ENCODE results near the gene KRT79. TPM values are rescaled to one million over a fixed set of nuclear protein-coding genes. Genes with fewer than 3 reads are reported as not detected.

Gene KRT79
- total RNA-seq, 1 donor from 2014 or later: not detected

- DNase-seq: no peak
- no peak within 1 kb of the TSS for H3K4me3 Mint-ChIP-seq (ENCODE audit: unreplicated experiment)
- H3K27ac Mint-ChIP-seq (ENCODE audit: unreplicated experiment): no peak within 1 kb of the TSS
- no peaks in the 10 kb centered on the region for H3K9me3 Mint-ChIP-seq (ENCODE audit: unreplicated experiment)
- no peak for TF ChIP-seq CTCF (IDR thresholded peaks at IDR 0.05; ENCODE audit: partially characterized antibody, unreplicated experiment)
- no peaks in the 10 kb centered on the region for H3K4me1 Mint-ChIP-seq (ENCODE audit: low read depth, unreplicated experiment)
- no peaks in the 10 kb centered on the region for H3K36me3 Mint-ChIP-seq (ENCODE audit: unreplicated experiment)
- H3K27me3 Mint-ChIP-seq (ENCODE audit: unreplicated experiment): peaks cover 5% of the 10 kb centered on the region
These were observed 57.2 kb downstream of the KRT79 start, which contains the start of gene KRT76 for GRCh38 chr12:52776913-52777395. KRT76 (minus strand) TSS chr12:52777345; CDS start chr12:52777291, 54 bp downstream.

- Mint-ChIP-seq H3K4me3 (ENCODE audit: unreplicated experiment) (no peak overlapping the region), H3K4me1 (ENCODE audit: low read depth, unreplicated experiment) (no peaks in the 10 kb centered on the region), H3K27me3 (ENCODE audit: unreplicated experiment) (peaks cover 5% of the 10 kb centered on the region), H3K9me3 (ENCODE audit: unreplicated experiment) (peaks cover 1% of the 10 kb centered on the region), H3K36me3 (ENCODE audit: unreplicated experiment) (no peaks in the 10 kb centered on the region), H3K27ac (ENCODE audit: unreplicated experiment) (no peak overlapping the region)
- no peak for DNase-seq
- TF ChIP-seq CTCF (IDR thresholded peaks at IDR 0.05; ENCODE audit: partially characterized antibody, unreplicated experiment): no peak
These were observed 57.7 kb downstream of the KRT79 start for GRCh38 chr12:52776435-52776834.

GRCh38 chr12:52774629-52775250 is 59.4 kb downstream of the KRT79 start:
- H3K4me3 Mint-ChIP-seq (ENCODE audit: unreplicated experiment): no peak overlapping the region
- peaks cover 1% of the 10 kb centered on the region for H3K9me3 Mint-ChIP-seq (ENCODE audit: unreplicated experiment)
- TF ChIP-seq CTCF (IDR thresholded peaks at IDR 0.05; ENCODE audit: partially characterized antibody, unreplicated experiment): no peak
- no peaks in the 10 kb centered on the region for H3K4me1 Mint-ChIP-seq (ENCODE audit: low read depth, unreplicated experiment)
- H3K27me3 Mint-ChIP-seq (ENCODE audit: unreplicated experiment): peaks cover 7% of the 10 kb centered on the region
- H3K36me3 Mint-ChIP-seq (ENCODE audit: unreplicated experiment): no peaks in the 10 kb centered on the region
- DNase-seq: no peak
- H3K27ac Mint-ChIP-seq (ENCODE audit: unreplicated experiment): no peak overlapping the region

GRCh38 chr12:52772772-52773171 is 61.3 kb downstream of the KRT79 start:
- H3K36me3 Mint-ChIP-seq (ENCODE audit: unreplicated experiment): no peaks in the 10 kb centered on the region
- H3K4me1 Mint-ChIP-seq (ENCODE audit: low read depth, unreplicated experiment): no peaks in the 10 kb centered on the region
- TF ChIP-seq CTCF (IDR thresholded peaks at IDR 0.05; ENCODE audit: partially characterized antibody, unreplicated experiment): no peak
- no peak overlapping the region for H3K27ac Mint-ChIP-seq (ENCODE audit: unreplicated experiment)
- no peak for DNase-seq
- H3K4me3 Mint-ChIP-seq (ENCODE audit: unreplicated experiment): no peak overlapping the region
- peaks cover 4% of the 10 kb centered on the region for H3K27me3 Mint-ChIP-seq (ENCODE audit: unreplicated experiment)
- peaks cover 1% of the 10 kb centered on the region for H3K9me3 Mint-ChIP-seq (ENCODE audit: unreplicated experiment)

GRCh38 chr12:52772188-52772587 is 61.9 kb downstream of the KRT79 start:
- H3K9me3 Mint-ChIP-seq (ENCODE audit: unreplicated experiment): peaks cover 1% of the 10 kb centered on the region
- H3K27ac Mint-ChIP-seq (ENCODE audit: unreplicated experiment): no peak overlapping the region
- TF ChIP-seq CTCF (IDR thresholded peaks at IDR 0.05; ENCODE audit: partially characterized antibody, unreplicated experiment): no peak
- no peak for DNase-seq
- H3K4me3 Mint-ChIP-seq (ENCODE audit: unreplicated experiment): no peak overlapping the region
- H3K36me3 Mint-ChIP-seq (ENCODE audit: unreplicated experiment): no peaks in the 10 kb centered on the region
- H3K27me3 Mint-ChIP-seq (ENCODE audit: unreplicated experiment): peaks cover 4% of the 10 kb centered on the region
- no peaks in the 10 kb centered on the region for H3K4me1 Mint-ChIP-seq (ENCODE audit: low read depth, unreplicated experiment)

All from glutamatergic neuron (in vitro differentiated cells).